Activated B cell treated with CpG ODN at 0.5 μM for 24 hours (primary cell): ENCODE results near the gene VIPR1. TPM values are rescaled to one million over a fixed set of nuclear protein-coding genes. Genes with fewer than 3 reads are reported as not detected.

Source experiments
- ATAC-seq: fragments of 200-7000 bp; cut with Tn5 transposase; one replicate; pipeline ENCODE4 v1.10.0; 2021; ENCODE audit warnings: low read depth, mild to moderate bottlenecking, moderate library complexity
- CTCF ChIA-PET: fragments of 350-600 bp; sonication (Branson Sonifier 250); formaldehyde crosslinking; loops from one replicate; lab custom pipeline; 2021; ENCODE audit warnings: antibody characterized with exemption; lab: Charles Lee
- POLR2A ChIA-PET: fragments of 350-600 bp; sonication (Branson Sonifier 250); formaldehyde crosslinking; loops from one replicate; lab custom pipeline; 2021; ENCODE audit warnings: antibody characterized with exemption; lab: Charles Lee
- DNase-seq: peaks from one replicate; pipeline ENCODE4 v3.0.0; 2022
- H3K27ac Mint-ChIP-seq: one replicate; pipeline ENCODE4 v1.8.0; 2020; ENCODE audit warnings: mixed read lengths
- H3K27me3 Mint-ChIP-seq: one replicate; pipeline ENCODE4 v1.8.0; 2021; ENCODE audit warnings: mixed read lengths
- H3K36me3 Mint-ChIP-seq: one replicate; pipeline ENCODE4 v1.8.0; 2021; ENCODE audit warnings: low read depth, mixed read lengths
- H3K4me1 Mint-ChIP-seq: one replicate; pipeline ENCODE4 v1.8.0; 2021; ENCODE audit warnings: mixed read lengths
- H3K4me3 Mint-ChIP-seq: one replicate; pipeline ENCODE4 v1.8.0; 2020; ENCODE audit warnings: mild to moderate bottlenecking, mixed read lengths
- H3K9me3 Mint-ChIP-seq: one replicate; pipeline ENCODE4 v1.8.0; 2020; ENCODE audit warnings: mixed read lengths
- intact Hi-C: fragments of 100-400 bp; cut with micrococcal nuclease; formaldehyde crosslinking; loops from one replicate; pipeline ENCODE4 v1.15.1; 2024
- total RNA-seq: library from RNA; stranded (reverse); gene quantifications from 2 replicates; pipeline ENCODE4 v1.2.3, GENCODE V29; 2022
- TF ChIP-seq, protein P1 (sequence below): fragments of 200-600 bp; IDR thresholded peaks from one replicate; pipeline ENCODE4 v1.8.0; 2022; ENCODE audit warnings: antibody characterized with exemption, mild to moderate bottlenecking

VIPR1 gene
- total RNA-seq, 1 donor from 2014 or later = 3.2 TPM

DNA sequence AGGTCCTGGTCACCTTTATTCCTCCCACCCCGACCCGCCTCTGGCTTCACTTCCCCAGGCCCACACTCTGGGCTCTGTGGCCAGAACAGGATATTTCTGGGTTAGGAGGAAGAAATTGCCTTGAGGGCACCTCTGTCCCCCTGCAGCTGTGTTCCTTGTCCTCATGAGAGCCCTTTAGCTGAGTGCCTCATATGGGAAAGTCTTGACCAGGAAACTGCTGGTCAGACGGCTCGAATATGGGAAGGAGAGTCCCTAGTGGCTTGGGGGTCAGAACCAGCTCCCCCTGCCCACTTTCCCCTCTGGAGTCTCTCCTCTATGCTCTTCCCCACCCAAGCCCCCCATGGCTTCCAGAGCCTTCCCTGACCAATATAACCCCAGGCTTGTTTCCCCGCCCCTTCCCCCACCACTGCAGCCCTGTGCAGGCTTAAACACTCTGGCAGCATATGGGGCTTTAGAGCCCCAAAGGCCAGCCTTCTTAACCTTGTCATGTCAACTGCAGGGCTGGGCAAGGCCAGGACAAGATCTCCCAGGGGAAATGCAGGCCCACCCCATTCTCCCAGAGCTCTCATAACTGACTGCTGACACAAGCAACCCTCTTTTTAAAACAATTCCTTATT is 42.9 kb downstream of the VIPR1 start:
- DNase-seq (no peak), ATAC-seq (no peak)
- Mint-ChIP-seq H3K27me3 (no peaks in the 10 kb centered on the region), H3K36me3 (peaks cover 10% of the 10 kb centered on the region), H3K27ac (no peak overlapping the region), H3K4me1 (no peaks in the 10 kb centered on the region), H3K9me3 (no peaks in the 10 kb centered on the region), H3K4me3 (no peak overlapping the region)
- ChIA-PET CTCF (interaction anchor here (1.0 to 2.3 kb wide), 5 partner anchors 9 to 298 kb away, joined by 3 to 9 read pairs (median 4); no protein-coding TSS in a partner anchor), POLR2A (no interaction called here)
- intact Hi-C loops = no loop called here
- TF ChIP-seq, protein P1, sequence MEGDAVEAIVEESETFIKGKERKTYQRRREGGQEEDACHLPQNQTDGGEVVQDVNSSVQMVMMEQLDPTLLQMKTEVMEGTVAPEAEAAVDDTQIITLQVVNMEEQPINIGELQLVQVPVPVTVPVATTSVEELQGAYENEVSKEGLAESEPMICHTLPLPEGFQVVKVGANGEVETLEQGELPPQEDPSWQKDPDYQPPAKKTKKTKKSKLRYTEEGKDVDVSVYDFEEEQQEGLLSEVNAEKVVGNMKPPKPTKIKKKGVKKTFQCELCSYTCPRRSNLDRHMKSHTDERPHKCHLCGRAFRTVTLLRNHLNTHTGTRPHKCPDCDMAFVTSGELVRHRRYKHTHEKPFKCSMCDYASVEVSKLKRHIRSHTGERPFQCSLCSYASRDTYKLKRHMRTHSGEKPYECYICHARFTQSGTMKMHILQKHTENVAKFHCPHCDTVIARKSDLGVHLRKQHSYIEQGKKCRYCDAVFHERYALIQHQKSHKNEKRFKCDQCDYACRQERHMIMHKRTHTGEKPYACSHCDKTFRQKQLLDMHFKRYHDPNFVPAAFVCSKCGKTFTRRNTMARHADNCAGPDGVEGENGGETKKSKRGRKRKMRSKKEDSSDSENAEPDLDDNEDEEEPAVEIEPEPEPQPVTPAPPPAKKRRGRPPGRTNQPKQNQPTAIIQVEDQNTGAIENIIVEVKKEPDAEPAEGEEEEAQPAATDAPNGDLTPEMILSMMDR = no peak

- intact Hi-C loops = loop anchor here (1.0 kb wide), 1 partner anchor 44 kb away; the partner anchor contains the start of gene VIPR1
Measured at GRCh38 chr3:42546691-42547213, 44.3 kb downstream of the VIPR1 start.

DNA sequence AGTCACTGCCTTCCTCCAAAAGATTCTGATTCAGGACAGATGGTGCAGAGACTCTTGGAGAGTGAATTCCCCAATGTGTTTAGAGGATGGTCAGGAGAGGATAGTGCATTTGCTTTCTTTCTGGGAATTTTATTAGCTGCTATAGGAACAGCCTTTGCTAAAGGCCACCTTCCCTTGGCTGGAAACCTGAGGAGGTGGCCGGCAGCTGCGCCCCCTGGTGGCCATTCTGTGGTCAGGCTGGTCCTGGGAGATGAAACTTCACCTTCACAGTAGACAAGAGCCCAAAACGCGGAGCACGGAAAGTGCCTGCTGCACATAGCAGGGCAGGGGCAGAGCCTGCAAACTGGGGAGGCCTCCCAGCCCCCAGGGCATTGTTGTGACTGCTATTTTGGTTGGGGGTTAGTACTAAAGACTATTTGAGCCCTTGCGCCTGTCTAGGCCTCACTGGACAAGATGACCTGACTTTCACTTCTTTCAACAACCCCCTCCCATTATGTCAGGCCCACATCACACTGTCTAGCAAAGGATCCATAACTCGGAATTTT is 45.0 kb downstream of the VIPR1 start:
- ChIA-PET CTCF (interaction anchor here (1.0 to 2.3 kb wide), 8 partner anchors 9 to 300 kb away, joined by 3 to 11 read pairs (median 4); partner anchors contain the start of gene VIPR1), POLR2A (no interaction called here)
- TF ChIP-seq, protein P1 = peak; percentile 87
- Mint-ChIP-seq H3K4me1 (no peaks in the 10 kb centered on the region), H3K9me3 (no peaks in the 10 kb centered on the region), H3K27me3 (no peaks in the 10 kb centered on the region), H3K27ac (no peak overlapping the region), H3K36me3 (peaks cover 25% of the 10 kb centered on the region), H3K4me3 (no peak overlapping the region)
- intact Hi-C loops = loop anchor here (1.0 kb wide), 1 partner anchor 45 kb away; the partner anchor contains the start of gene VIPR1
- peak; percentile 55 for DNase-seq
- ATAC-seq = peak; percentile 62

More at GRCh38 chr3:42546691-42547213, 44.3 kb downstream of the VIPR1 start:
- ChIA-PET CTCF (interaction anchor here (1.0 to 2.3 kb wide), 10 partner anchors 8 to 317 kb away, joined by 3 to 11 read pairs (median 4); partner anchors contain the start of gene VIPR1), POLR2A (no interaction called here)
- Mint-ChIP-seq H3K4me3 (no peak overlapping the region), H3K4me1 (no peaks in the 10 kb centered on the region), H3K36me3 (peaks cover 18% of the 10 kb centered on the region), H3K9me3 (no peaks in the 10 kb centered on the region), H3K27ac (no peak overlapping the region), H3K27me3 (no peaks in the 10 kb centered on the region)
- TF ChIP-seq, protein P1 = no peak
- ATAC-seq (no peak), DNase-seq (no peak)

- Mint-ChIP-seq H3K4me3 (no peak overlapping the region), H3K27me3 (no peaks in the 10 kb centered on the region), H3K36me3 (peaks cover 39% of the 10 kb centered on the region), H3K27ac (no peak overlapping the region), H3K4me1 (no peaks in the 10 kb centered on the region), H3K9me3 (no peaks in the 10 kb centered on the region)
- CTCF ChIA-PET = interaction anchor here (1.3 to 2.1 kb wide), 2 partner anchors 47 to 301 kb away, joined by 4 to 11 read pairs; partner anchors contain the start of gene VIPR1
- POLR2A ChIA-PET = no interaction called here
- TF ChIP-seq, protein P1 = no peak
- no peak for DNase-seq
- no peak for ATAC-seq
- intact Hi-C loops = no loop called here
Measured at GRCh38 chr3:42549131-42549530, 46.7 kb downstream of the VIPR1 start.

DNA sequence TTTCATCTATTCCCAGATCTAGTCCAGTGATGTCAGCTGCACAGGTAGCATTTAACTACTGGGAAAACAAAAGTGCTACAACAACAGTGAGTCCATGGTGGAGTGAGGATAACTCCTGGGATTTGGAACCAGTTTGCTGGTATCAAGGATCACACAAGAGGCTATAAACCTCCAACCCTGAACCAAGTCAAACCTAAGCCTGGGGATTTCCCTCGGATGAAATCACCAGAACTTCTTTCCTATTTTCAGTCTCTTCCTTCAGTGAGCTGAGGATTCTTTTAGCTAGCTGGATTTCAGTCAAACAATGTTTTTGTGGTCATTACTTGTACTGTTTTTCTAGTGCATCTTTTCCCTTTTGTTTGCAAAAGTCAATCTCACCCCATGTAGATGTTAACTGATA is 47.8 kb downstream of the VIPR1 start:
- H3K27ac Mint-ChIP-seq = no peak overlapping the region
- TF ChIP-seq, protein P1 = no peak
- no peaks in the 10 kb centered on the region for H3K9me3 Mint-ChIP-seq
- CTCF ChIA-PET = interaction anchor here (1.3 kb wide), 1 partner anchor 48 kb away, joined by 4 read pairs; the partner anchor contains the start of gene VIPR1
- intact Hi-C loops = no loop called here
- no peaks in the 10 kb centered on the region for H3K4me1 Mint-ChIP-seq
- H3K27me3 Mint-ChIP-seq = no peaks in the 10 kb centered on the region
- no peak for ATAC-seq
- H3K36me3 Mint-ChIP-seq = peaks cover 47% of the 10 kb centered on the region
- no peak for DNase-seq
- POLR2A ChIA-PET = no interaction called here
- no peak overlapping the region for H3K4me3 Mint-ChIP-seq
